Camera-type eye (tissue), 1 donor: Measurements from ENCODE around the gene APOH. TPM values are rescaled to one million over a fixed set of nuclear protein-coding genes. Genes with fewer than 3 reads are reported as not detected.

Experiments used
- total RNA-seq: library from RNA; depleted of rRNA; stranded (reverse); fragments of >200 nt; gene quantifications from one replicate; pipeline ENCODE4 v1.2.3, GENCODE V29; 2014

The APOH gene, protein sequence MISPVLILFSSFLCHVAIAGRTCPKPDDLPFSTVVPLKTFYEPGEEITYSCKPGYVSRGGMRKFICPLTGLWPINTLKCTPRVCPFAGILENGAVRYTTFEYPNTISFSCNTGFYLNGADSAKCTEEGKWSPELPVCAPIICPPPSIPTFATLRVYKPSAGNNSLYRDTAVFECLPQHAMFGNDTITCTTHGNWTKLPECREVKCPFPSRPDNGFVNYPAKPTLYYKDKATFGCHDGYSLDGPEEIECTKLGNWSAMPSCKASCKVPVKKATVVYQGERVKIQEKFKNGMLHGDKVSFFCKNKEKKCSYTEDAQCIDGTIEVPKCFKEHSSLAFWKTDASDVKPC
- total RNA-seq, result not detected

DNA sequence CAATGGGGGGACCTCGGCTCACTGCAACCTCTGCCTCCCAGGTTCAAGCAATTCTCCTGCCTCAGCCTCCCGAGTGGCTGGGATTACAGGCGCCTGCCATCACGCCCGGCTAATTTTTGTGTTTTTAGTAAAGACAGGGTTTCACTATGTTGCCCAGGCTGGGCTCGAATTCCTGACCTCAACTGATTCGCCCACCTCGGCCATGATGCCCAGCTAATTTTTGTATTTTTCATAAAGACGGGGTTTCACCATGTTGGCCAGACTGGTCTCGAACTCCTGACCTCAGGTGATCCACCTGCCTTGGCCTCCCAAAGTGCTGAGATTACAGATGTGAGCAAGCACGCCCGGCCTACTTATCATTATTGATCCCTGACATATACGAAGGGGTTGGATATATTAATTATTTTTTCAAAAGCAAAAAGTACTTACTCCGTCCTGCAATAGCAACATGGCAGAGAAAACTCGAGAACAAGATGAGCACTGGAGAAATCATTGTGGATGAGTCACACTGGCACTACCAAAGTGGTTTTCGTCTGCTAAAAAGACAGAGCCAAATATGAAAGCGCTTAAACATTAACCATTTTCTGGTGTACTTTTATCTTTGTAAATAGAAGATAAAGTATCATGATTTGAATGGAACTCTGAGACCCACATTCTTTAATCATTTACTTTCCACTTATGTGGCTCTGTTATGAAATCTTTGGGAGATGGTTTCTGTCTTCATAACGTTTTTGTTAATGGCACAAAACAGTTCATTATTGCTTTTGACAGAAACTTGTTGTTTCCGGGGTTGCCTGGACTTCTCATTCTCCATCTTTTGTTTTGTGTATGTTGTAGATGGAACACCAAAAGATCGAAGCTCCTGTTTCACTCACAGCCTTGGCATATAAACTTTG is at the start of gene APOH:
TSS of gene APOH (minus strand) at position 529 of the 896 bp plus-strand sequence. CDS start at position 493, 36 bp downstream.

GRCh38 chr17:66191593-66192377 is 37.4 kb downstream of the APOH start, which contains the start of gene CEP112:
Gene CEP112, minus strand, starts transcription at chr17:66192133.

Other genes starting within 250 kb of the APOH start
- 45.2 TPM for gene CEP112, start 37.3 kb downstream of the APOH start, total RNA-seq
- 29.3 TPM for gene PRKCA, start 73.2 kb upstream of the APOH start, total RNA-seq